ENCODE measurements around the gene DHX58.

DHX58 gene

GRCh38 chr17:42110301-42111264 lies 1.9 kb downstream of the DHX58 start:
- no peak for DNase-seq (ENCODE audit: low read depth)

DNA sequence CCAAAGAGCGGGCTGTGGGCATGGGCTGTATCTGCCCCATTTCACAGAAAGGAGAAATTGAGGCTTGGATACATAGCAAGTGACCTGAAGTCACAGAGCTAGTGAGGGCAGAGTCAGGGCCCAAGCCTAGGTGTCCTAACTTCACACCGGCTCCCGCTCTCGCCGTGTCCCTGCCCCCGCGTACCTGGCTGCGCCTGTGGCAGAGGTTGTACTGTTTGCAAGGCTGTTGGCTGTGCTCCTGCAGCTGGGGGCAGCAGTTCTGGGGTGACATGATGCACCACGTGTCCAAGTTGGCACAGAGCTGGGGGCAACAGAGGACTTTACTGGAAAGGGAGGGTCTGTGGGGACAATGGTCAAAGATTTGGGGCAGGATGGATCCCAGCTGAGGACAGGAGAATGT lies 3.4 kb downstream of the DHX58 start:
- DNase-seq (ENCODE audit: low read depth): no peak

DNA sequence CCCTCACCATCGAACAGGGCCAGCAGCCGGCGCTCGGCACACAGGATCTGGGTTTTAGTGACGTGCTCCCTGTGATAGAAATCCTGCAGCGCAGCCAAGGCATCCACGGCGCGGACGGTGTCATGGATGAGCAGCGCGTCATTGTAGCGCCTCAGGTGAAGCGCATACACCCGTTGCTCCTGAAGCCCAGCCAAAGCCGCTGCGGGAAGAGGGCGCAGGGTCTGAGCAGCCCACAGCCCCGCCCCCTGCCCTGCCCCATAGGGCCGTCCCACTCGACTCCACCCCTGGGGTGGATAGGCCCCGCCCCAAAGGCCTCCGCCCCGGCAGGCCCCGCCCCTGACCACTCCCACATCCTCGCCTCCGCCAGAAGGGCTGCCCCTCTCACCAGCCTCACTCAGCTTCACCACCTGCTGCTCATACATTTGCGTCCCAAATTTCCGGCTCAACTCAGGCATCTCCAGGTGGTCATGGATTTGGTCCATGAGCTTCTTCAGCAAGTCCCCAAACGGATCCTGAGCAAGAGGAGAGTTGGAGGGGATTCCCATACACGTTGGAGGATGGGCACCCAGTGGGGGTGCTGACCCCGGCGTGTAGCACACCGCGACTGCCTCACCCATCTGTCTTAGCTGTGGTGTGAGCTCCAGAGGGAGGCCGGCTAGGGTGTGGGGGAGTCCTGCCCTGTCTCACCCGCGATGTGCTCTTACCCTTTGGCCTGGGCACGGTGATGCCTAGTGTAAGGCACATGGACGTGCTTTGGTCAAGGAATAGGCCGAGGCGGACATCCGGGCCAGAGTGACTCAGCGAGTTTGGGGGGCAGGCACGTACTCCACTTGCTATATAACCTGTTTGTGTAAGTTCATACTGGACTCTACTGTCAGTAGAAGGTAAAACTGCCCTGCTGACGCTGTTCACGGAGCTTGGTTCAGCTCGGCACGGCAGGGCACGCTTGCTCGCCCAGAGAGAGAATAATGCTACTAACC lies 4.6 kb downstream of the DHX58 start:
- peak; percentile 89 for DNase-seq (ENCODE audit: low read depth)

- no peak for DNase-seq (ENCODE audit: low read depth)
These were observed 5.4 kb downstream of the DHX58 start for GRCh38 chr17:42107124-42107523.

- DNase-seq (ENCODE audit: low read depth): no peak
These were observed 6.5 kb downstream of the DHX58 start for GRCh38 chr17:42106009-42106408.

DNA sequence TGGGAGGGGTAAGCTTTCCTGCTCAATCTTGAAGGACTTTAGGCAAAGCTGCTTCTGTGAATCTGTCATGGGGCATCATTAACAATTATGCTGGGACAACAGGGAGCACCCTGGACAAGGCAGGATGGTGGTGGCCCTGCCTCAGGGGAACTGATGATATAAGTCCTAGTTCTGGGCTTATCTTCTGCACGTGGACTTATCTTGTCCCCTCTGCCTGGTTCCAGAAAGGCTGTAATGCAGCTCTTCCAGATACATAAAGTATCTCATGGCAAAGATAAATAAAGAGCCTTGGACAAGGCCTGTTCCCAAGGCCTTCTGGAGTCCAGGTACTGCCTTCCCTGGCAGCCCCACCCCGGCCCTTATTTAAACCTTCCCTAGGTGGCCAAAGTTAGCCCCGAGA lies 8.2 kb downstream of the DHX58 start:
- DNase-seq (ENCODE audit: low read depth): no peak

DNA sequence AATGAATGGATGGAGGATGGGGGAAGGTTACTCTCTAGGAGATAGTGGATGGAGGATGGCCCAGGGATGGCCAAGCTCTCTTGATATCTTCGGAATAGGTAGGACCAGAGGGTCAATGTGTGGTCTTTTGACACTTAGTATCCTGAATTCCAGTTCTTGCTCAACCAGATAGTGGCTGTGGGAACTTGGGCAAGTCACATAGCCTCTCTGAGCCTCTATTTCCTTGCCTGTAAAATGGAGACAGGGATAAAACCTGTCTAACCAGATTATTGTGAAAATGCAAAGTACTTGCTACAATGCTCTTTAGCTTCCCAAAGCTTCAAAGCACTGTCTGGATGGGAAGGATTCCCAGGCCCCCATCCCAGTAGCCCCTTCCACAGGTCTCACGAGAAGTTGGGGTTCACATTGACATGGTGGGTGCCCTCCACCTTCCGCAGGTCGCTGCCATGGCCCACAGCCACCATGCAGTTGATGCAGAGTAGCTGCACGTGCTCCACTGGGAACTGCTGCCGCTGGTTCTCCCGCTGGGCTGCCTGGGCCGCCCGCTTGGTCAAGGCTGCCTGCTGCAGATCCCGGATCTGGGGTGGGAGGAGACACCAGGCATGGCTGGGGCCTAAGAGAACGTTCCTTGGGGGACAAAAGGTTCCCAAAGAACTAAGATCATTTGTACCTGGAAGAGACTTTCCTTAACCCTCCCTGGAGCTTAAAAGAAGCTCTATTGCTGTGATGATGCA lies 9.1 kb downstream of the DHX58 start:
- no peak for DNase-seq (ENCODE audit: low read depth)

DNA sequence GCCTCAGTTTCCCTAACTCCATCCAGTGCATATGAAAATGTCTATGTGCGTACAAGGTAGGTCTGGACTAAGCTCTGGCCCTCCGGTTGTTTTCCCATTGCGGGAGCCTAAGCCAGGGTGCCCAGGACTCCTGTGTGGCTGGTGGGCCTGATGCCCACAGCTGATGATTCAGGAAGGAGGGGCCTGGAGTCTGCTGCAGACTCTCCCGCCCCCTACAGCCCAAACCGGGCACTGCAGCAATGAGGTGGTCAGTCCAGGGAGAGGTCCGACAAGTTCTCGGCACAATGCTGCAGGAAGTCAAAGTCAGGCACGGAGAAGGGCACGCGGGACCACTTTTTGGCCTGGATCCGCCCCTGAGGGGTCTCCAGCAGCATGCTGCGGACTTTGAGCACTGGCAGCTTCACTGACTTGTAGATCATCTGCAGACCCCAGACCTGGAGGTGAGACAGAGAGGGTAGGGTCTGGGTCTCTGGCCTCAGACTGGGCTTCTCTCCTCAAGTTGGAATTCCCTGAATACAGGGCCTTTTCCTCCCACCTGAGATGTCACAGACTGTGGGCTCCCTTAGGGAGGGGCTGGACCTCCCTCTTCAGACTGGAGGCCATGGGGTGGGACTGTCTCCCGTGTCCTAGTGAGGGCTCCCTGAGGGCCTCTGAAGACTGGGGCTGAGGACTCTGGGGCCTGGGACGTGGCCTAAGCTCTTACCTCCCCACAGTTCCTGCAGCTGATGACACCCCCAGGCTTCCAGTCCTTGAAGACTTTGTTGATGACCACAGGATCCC lies 10.8 kb downstream of the DHX58 start:
- DNase-seq (ENCODE audit: low read depth): peak; percentile 45

- no peak for DNase-seq (ENCODE audit: low read depth)
These were observed 13.6 kb downstream of the DHX58 start for GRCh38 chr17:42098730-42099399.

- DNase-seq (ENCODE audit: low read depth): peak; percentile 20
These were observed 14.6 kb downstream of the DHX58 start, which contains the start of gene ZNF385C for GRCh38 chr17:42097691-42098631. Gene ZNF385C, minus strand, starts transcription at chr17:42098473. Its CDS starts 35,417 bp downstream, at chr17:42063056.

GRCh38 chr17:42096360-42097111 lies 16.0 kb downstream of the DHX58 start:
- DNase-seq (ENCODE audit: low read depth): no peak

- DNase-seq (ENCODE audit: low read depth): no peak
These were observed 18.0 kb downstream of the DHX58 start for GRCh38 chr17:42094375-42095069.

DNA sequence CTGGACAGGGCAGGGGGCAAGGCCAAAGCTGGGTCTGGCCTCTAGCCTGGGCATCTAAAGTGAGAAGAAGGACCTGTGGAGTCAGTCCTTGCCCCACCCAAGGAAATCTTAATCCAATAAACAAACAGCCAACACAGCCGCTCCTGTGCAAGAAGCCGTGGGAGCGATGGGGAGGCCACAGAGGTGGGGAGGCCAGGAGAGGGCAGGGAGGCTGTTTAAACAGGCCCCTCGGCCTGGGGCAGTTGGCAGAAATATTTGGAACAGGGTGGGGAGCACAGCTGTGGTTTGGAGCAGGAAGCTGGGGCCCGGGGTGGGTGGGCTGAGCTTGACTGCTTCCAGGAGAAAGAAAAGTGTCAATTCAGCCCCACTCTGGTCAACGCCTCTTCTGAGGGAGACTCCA lies 19.6 kb downstream of the DHX58 start:
- DNase-seq (ENCODE audit: low read depth): no peak

- DNase-seq (ENCODE audit: low read depth): no peak
These were observed 21.3 kb downstream of the DHX58 start for GRCh38 chr17:42090964-42091790.

GRCh38 chr17:42088736-42089135 lies 23.8 kb downstream of the DHX58 start:
- no peak for DNase-seq (ENCODE audit: low read depth)

DNA sequence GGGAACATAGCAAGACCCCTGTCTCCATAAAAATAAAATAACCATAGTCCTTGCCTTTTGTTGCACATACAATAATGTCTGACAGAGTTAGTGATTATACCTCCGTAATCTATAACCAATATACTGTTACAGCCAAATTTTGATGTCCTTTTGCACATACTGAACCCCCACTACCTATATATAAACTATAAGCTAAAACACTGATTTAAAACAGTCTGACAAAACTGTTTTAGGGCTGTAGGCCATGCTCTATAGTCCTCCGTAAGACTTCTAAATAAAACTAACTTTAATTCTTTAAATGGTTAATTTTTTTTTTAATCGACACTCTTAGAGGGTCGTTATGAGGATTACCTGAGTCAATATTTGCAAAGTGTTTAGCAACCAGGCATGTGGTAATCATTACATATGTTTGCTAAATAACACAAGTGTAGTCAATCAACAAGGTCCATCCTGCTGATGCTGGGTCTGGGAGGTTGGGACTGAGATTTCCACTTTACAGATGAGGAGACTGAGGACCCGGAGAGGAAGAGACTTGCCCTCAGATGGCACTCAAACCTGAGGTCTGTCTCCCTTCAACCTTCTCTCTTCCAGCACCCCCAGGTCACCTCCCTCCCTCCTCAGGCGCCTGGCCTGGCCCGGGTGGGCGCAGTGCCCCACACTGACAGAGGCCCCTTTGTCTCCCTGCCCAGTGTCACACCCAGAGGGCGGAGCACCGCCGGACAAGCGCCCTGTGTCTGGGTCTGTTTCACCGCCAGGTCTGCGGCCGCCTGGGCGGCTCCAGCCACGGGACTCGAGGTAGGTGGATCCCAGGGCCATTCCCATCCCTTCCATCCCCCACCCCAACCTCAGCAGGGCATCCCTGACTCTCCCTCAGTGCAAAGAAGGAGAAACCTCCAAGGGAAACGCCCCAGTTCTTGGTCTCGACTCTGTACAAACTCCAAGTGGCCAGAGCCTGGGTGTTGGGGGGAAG lies 24.5 kb downstream of the DHX58 start:
- no peak for DNase-seq (ENCODE audit: low read depth)

Measured in activated gamma-delta T cell treated with anti-CD3 and anti-CD28 coated beads, Interleukin-2, amount 50 U/mL, for 16 hours (primary cell).